Breast epithelium (tissue), 4 donors: ENCODE results near the gene CHP1. TPM values are rescaled to one million over a fixed set of nuclear protein-coding genes. Genes with fewer than 3 reads are reported as not detected.
"Not testable (repeated sequence)": the region's sequence is repeated elsewhere in the genome, so short reads cannot be mapped to it uniquely, and the experiment has no call there.

Experiments
- DNase-seq, 2 donors: peaks; one replicate each; pipeline ENCODE4 v3.0.0-alpha.2; 2019; ENCODE audit warnings: low spot score in 2 of 2
- H3K27ac ChIP-seq, 2 donors: fragments of 200-600 bp; sonication (generic) in 1 of 2; one replicate each; pipeline ENCODE4 v1.5.1; 2016 to 2019; ENCODE audit warnings: mild to moderate bottlenecking in 1 of 2
- H3K27me3 ChIP-seq, 2 donors: fragments of 200-600 bp; sonication (generic) in 1 of 2; one replicate each; pipeline versions ENCODE4 v1.5.1 to v1.6.0; 2017 to 2019; ENCODE audit warnings: control low read depth in 1 of 2, mild to moderate bottlenecking in 1 of 2
- H3K36me3 ChIP-seq: fragments of 200-600 bp; one replicate; pipeline ENCODE4 v1.5.1; 2019
- H3K4me1 ChIP-seq, 2 donors: fragments of 200-600 bp; sonication (generic); one replicate each; pipeline ENCODE4 v1.5.1; 2016 to 2019; ENCODE audit warnings: control low read depth in 1 of 2
- H3K4me3 ChIP-seq, 3 donors: fragments of 200-600 bp; sonication (generic); 1 replicate in 2 of 3; 2 replicates in 1 of 3; pipeline ENCODE4 v1.5.1; 2016 to 2019; ENCODE audit warnings: mild to moderate bottlenecking in 3 of 3, moderate library complexity in 2 of 3
- H3K9me3 ChIP-seq, 2 donors: fragments of 200-600 bp; sonication (generic) in 1 of 2; one replicate each; pipeline ENCODE4 v1.5.1; 2016 to 2019; ENCODE audit warnings: control low read depth in 1 of 2
- CTCF ChIP-seq, 3 donors: fragments of 450-650 bp; IDR thresholded peaks; one replicate each; pipeline ENCODE4 v1.5.1; 2016 to 2017; ENCODE audit warnings: antibody characterized with exemption in 3 of 3, mild to moderate bottlenecking in 3 of 3, moderate library complexity in 3 of 3
- POLR2A ChIP-seq: fragments of 450-650 bp; IDR thresholded peaks from one replicate; pipeline ENCODE4 v1.6.1; 2016; ENCODE audit warnings: antibody characterized with exemption, mild to moderate bottlenecking, moderate library complexity
- POLR2AphosphoS5 ChIP-seq, 3 donors: sonication (generic); formaldehyde crosslinking; IDR thresholded peaks; one replicate each; pipeline ENCODE4 v1.6.1; 2017; ENCODE audit warnings: antibody characterized with exemption in 3 of 3
- intact Hi-C: fragments of 100-400 bp; cut with DNase I; formaldehyde crosslinking; loops from one replicate; pipeline ENCODE4 v1.15.1; 2023; ENCODE audit warnings: low total_unique reads
- total RNA-seq, 3 donors: library from RNA; depleted of rRNA; stranded (reverse); fragments of >200 nt; gene quantifications; one replicate each; pipeline ENCODE4 v1.1.0, GENCODE V29; 2016

Gene CHP1
- total RNA-seq, 3 donors from 2014 or later = 107 to 290 (median 120) TPM

GRCh38 chr15:41238100-41238499 is 7.0 kb downstream of the CHP1 start:
- H3K9me3 ChIP-seq = no peaks in the 10 kb centered on the region
- no peaks in the 10 kb centered on the region for H3K36me3 ChIP-seq
- intact Hi-C loops = no loop called here
- no peak overlapping the region for H3K27ac ChIP-seq
- TF ChIP-seq POLR2A (no peak), CTCF (IDR thresholded peaks at IDR 0.05) (no peak), POLR2AphosphoS5 (IDR thresholded peaks at IDR 0.05) (no peak)
- no peaks in the 10 kb centered on the region for H3K4me1 ChIP-seq
- no peak overlapping the region for H3K4me3 ChIP-seq
- H3K27me3 ChIP-seq = no peaks in the 10 kb centered on the region
- no peak for DNase-seq

- Histone ChIP-seq H3K27ac (no peak overlapping the region), H3K9me3 (no peaks in the 10 kb centered on the region), H3K4me3 (no peak overlapping the region), H3K4me1 (no peaks in the 10 kb centered on the region), H3K36me3 (no peaks in the 10 kb centered on the region), H3K27me3 (no peaks in the 10 kb centered on the region)
- intact Hi-C loops = no loop called here
- TF ChIP-seq POLR2AphosphoS5 (IDR thresholded peaks at IDR 0.05) (no peak), POLR2A (no peak), CTCF (IDR thresholded peaks at IDR 0.05) (no peak)
- DNase-seq = no peak
These were observed 10.3 kb downstream of the CHP1 start for GRCh38 chr15:41241221-41241964.

- H3K4me1 ChIP-seq, H3K9me3 ChIP-seq, H3K27ac ChIP-seq, intact Hi-C loops, H3K36me3 ChIP-seq, H3K27me3 ChIP-seq, DNase-seq, H3K4me3 ChIP-seq: not testable (repeated sequence)
These were observed 19.7 kb downstream of the CHP1 start for GRCh38 chr15:41250745-41251144.

- H3K4me3 ChIP-seq = no peak overlapping the region
These were observed 20.3 kb downstream of the CHP1 start for GRCh38 chr15:41251411-41251810.

GRCh38 chr15:41254560-41254959 is 23.5 kb downstream of the CHP1 start:
- Histone ChIP-seq H3K4me1 (no peaks in the 10 kb centered on the region), H3K27ac (no peak overlapping the region), H3K36me3 (no peaks in the 10 kb centered on the region), H3K27me3 (no peaks in the 10 kb centered on the region), H3K4me3 (no peak overlapping the region), H3K9me3 (no peaks in the 10 kb centered on the region)
- intact Hi-C loops = no loop called here
- no peak for DNase-seq
- TF ChIP-seq POLR2AphosphoS5 (IDR thresholded peaks at IDR 0.05) (no peak), POLR2A (no peak), CTCF (IDR thresholded peaks at IDR 0.05) (no peak)

More at GRCh38 chr15:41251411-41251810, 20.3 kb downstream of the CHP1 start:
- Histone ChIP-seq H3K4me1 (no peaks in the 10 kb centered on the region), H3K27me3 (no peaks in the 10 kb centered on the region), H3K9me3 (no peaks in the 10 kb centered on the region), H3K36me3 (no peaks in the 10 kb centered on the region), H3K27ac (no peak overlapping the region)
- DNase-seq = no peak
- no peak for TF ChIP-seq CTCF (IDR thresholded peaks at IDR 0.05)
- intact Hi-C loops = no loop called here
